SU-DHL-6 (cell line): ENCODE results near the gene FAM110D.
A peak's percentile ranks its signal among the peaks of the same experiment; 100 is the strongest.

Experiments
- H2AFZ ChIP-seq: fragments of 200-600 bp; sonication (generic); 2 replicates; pipeline ENCODE4 v1.6.1; 2014; ENCODE audit warnings: low read depth, mild to moderate bottlenecking, moderate library complexity, mixed read lengths, antibody characterized with exemption, low read length; ENCODE audit not compliant: severe bottlenecking
- H3F3A ChIP-seq: fragments of 200-600 bp; shearing (Covaris generic); 2 replicates; pipeline ENCODE4 v1.6.0; 2016; ENCODE audit warnings: antibody characterized with exemption, mild to moderate bottlenecking; ENCODE audit not compliant: insufficient read depth
- H3K27ac ChIP-seq: fragments of 200-600 bp; sonication (generic); 2 replicates; pipeline ENCODE4 v1.5.1; 2016; ENCODE audit warnings: low read depth, mild to moderate bottlenecking, low read length, moderate library complexity, mixed read lengths
- H3K27me3 ChIP-seq: fragments of 200-600 bp; sonication (generic), shearing (Covaris generic); 2 replicates; pipeline ENCODE4 v1.6.0; 2014; ENCODE audit warnings: mild to moderate bottlenecking, low read length
- H3K36me3 ChIP-seq: fragments of 200-600 bp; sonication (generic); 2 replicates; pipeline ENCODE4 v1.6.1; 2014; ENCODE audit warnings: mild to moderate bottlenecking, low read length, mixed read lengths
- H3K4me2 ChIP-seq: fragments of 300-600, 200-600 bp; shearing (Covaris generic), sonication (generic); 2 replicates; pipeline ENCODE4 v1.6.0; 2014; ENCODE audit warnings: low read length, low read depth, mild to moderate bottlenecking; ENCODE audit not compliant: poor library complexity, severe bottlenecking
- H3K4me3 ChIP-seq: fragments of 200-600 bp; sonication (generic); 2 replicates; pipeline ENCODE4 v1.5.1; 2014; ENCODE audit warnings: antibody characterized with exemption, low read length, mild to moderate bottlenecking, mixed read lengths; ENCODE audit not compliant: insufficient read depth, poor library complexity, severe bottlenecking
- H3K79me2 ChIP-seq: fragments of 200-600 bp; sonication (generic); 2 replicates; pipeline ENCODE4 v1.6.1; 2014; ENCODE audit warnings: mild to moderate bottlenecking, low read length, moderate library complexity; ENCODE audit not compliant: insufficient read depth
- H3K9ac ChIP-seq: fragments of 200-600 bp; sonication (generic); 2 replicates; pipeline ENCODE4 v1.7.0; 2014; ENCODE audit warnings: mild to moderate bottlenecking, low read length
- H3K9me2 ChIP-seq: fragments of 200-600 bp; sonication (generic); replicated peaks from 2 replicates; pipeline ENCODE4 v1.6.1; 2014; ENCODE audit warnings: low read length; ENCODE audit not compliant: insufficient read depth
- H3K9me3 ChIP-seq: fragments of 200-600 bp; sonication (generic); 2 replicates; pipeline ENCODE4 v1.6.1; 2014; ENCODE audit warnings: low read length, mixed read lengths; ENCODE audit not compliant: insufficient read depth
- H4K20me1 ChIP-seq: fragments of 200-600 bp; sonication (generic); 2 replicates; pipeline ENCODE4 v1.6.1; 2014; ENCODE audit warnings: low read depth, mild to moderate bottlenecking, antibody characterized with exemption, low read length, moderate library complexity, mixed read lengths
- CTCF ChIP-seq: fragments of 200-600 bp; sonication (generic); IDR thresholded peaks from one replicate; pipeline ENCODE4 v1.5.1; 2017; ENCODE audit warnings: antibody characterized with exemption, mild to moderate bottlenecking, low read length, moderate library complexity; ENCODE audit not compliant: insufficient read depth, poor library complexity, severe bottlenecking
- EZH2phosphoT487 ChIP-seq: fragments of 200-600 bp; sonication (generic), shearing (Covaris generic); conservative IDR thresholded peaks from 2 replicates; pipeline ENCODE4 v1.6.1; 2018; ENCODE audit warnings: mild to moderate bottlenecking, antibody characterized with exemption, low read length, moderate library complexity, mixed read lengths

FAM110D gene

DNA sequence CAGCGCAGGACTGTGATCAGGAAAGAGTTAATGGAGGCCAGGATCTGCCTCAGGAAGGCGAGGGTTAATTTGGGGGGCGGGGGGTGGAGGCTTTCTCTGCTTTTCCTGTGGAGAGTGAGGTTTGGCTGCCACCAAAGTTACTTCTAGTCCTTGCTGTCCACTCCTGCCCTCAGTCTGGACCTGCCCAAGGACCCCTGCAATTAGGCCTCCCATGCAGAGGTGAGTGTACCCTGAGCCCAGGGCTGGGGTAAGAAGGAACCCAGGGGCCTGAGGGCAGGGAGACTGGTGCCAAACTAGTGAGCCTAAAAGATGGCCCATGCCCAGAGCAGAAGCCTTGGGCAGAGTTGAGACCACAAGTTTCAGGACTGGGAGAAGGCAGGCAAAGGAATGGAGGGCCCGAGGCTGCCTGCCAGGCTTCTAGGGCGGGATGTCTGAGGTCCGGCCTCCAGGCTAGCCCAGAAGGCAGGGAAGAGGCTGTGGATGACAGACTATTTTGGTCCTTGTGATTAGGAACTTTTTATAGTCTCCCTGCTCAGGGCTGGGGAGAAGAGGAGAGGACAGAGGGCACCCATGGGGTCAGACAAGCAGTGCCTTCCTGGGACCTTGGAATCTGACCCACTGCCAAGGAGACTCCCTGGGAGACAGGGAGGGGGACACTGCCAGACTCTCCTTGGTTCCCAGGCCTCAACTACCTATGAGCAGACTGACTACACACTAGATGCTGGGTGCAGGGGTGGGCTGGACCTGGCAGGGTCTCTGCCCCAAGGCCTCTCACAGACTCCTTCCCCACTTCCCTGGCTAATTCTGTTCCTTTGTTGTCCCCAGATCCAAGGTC lies at the start of gene FAM110D:
FAM110D (plus strand) TSS at position 172 of the 835 bp plus-strand sequence. CDS start 2,213 bp downstream, outside the sequence.
- no peak within 1 kb of the TSS for H3K4me2 ChIP-seq

GRCh38 chr1:26109229-26110164 lies 49.4 kb upstream of the FAM110D start:
- Histone ChIP-seq H3K9me3 (no peaks in the 10 kb centered on the region), H2AFZ (no peak overlapping the region), H3K4me3 (no peak overlapping the region), H3K79me2 (peaks cover 24% of the 10 kb centered on the region), H3K4me2 (no peak overlapping the region), H3K9ac (no peak overlapping the region; the same call in 1 of the 2 replicates), H3K27ac (no peak overlapping the region), H3F3A (peaks cover 10% of the 10 kb centered on the region; the same call in 1 of the 2 replicates), H3K36me3 (no peaks in the 10 kb centered on the region), H3K9me2 (no peaks in the 10 kb centered on the region), H3K27me3 (no peaks in the 10 kb centered on the region), H4K20me1 (no peaks in the 10 kb centered on the region)
- no peak for TF ChIP-seq CTCF
- no peak for TF ChIP-seq EZH2phosphoT487

More for the DNA sequence above, at the start of gene FAM110D:
- Histone ChIP-seq H4K20me1 (no peaks in the 10 kb centered on the region), H3K27ac (no peak within 1 kb of the TSS), H3K27me3 (no peaks in the 10 kb centered on the region), H2AFZ (no peak within 1 kb of the TSS), H3K4me3 (no peak within 1 kb of the TSS), H3K9ac (no peak within 1 kb of the TSS), H3F3A (no peaks in the 10 kb centered on the region), H3K9me3 (no peaks in the 10 kb centered on the region), H3K79me2 (no peaks in the 10 kb centered on the region), H3K9me2 (no peaks in the 10 kb centered on the region), H3K36me3 (no peaks in the 10 kb centered on the region)
- no peak for TF ChIP-seq CTCF
- no peak for TF ChIP-seq EZH2phosphoT487

DNA sequence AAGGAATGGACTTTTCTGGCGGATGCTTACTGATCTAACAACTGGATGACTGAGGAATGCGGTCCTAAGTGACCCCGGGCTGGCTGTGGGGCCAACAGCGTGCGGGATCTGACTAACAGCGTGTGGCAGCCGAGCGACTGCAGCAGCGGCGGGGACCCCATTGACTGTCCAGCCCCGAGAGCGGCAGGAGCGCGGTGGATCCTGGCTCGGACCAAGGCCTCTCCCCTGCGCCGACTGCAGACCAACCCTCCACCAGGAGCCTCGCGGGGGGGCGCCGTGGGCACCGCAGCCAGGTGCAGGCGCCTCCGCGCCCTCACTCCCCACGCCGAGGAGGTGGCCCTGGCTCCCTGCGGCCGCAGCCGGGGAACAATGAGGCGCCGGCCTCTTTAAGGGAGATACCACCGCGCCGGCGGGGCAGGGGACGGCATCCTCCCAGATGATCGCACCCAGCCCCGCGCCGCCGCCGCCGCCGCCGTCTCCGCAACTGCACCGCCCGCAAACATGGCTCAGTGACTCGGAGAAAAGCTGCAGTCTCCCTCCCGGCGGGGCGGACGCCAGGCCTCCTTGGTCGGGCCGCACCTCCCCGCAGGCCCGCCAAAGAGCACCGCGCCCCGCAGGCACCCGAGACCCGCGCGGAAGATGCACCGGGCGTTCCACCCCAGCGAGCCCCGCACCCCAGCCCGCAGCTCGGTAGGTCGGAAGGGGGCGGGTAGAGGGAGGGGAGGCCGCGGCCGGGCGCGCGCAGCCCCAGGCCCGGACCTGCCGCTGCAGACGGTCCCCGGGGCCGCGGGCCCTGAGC lies 47.9 kb upstream of the FAM110D start:
- H3K79me2 ChIP-seq: peaks cover 29% of the 10 kb centered on the region
- peak overlapping the region; percentile 77 for H3K27ac ChIP-seq
- no peaks in the 10 kb centered on the region for H3K27me3 ChIP-seq

More for the DNA sequence above, 47.9 kb upstream of the FAM110D start:
- Histone ChIP-seq H2AFZ (peak overlapping the region; percentile 98), H3K36me3 (no peaks in the 10 kb centered on the region; the same call in 1 of the 2 replicates), H3K9ac (peak overlapping the region; percentile 97), H3K9me2 (no peaks in the 10 kb centered on the region), H3F3A (peaks cover 10% of the 10 kb centered on the region; the same call in 1 of the 2 replicates), H3K9me3 (no peaks in the 10 kb centered on the region), H3K4me2 (peak overlapping the region; percentile 86), H4K20me1 (no peaks in the 10 kb centered on the region), H3K4me3 (peak overlapping the region; percentile 97)
- TF ChIP-seq EZH2phosphoT487: no peak
- no peak for TF ChIP-seq CTCF
